Keratinocyte (primary cell): Measurements from ENCODE around the gene YIPF2. TPM values are rescaled to one million over a fixed set of nuclear protein-coding genes. Genes with fewer than 3 reads are reported as not detected.

ENCODE experiments used
- DNase-seq: peaks from one replicate; pipeline ENCODE4 v3.0.0-alpha.2; 2011; ENCODE audit warnings: low read depth, missing footprints, low spot score
- FAIRE-seq: peaks from 2 replicates; lab custom pipeline; 2011; peaks lifted over from hg19 to GRCh38; lab: Jason Lieb, UNC
- H2AFZ ChIP-seq: 2 replicates; pipeline ENCODE4 v1.6.0; 2012; ENCODE audit warnings: low read length, control low read depth, inconsistent platforms; ENCODE audit not compliant: control insufficient read depth
- H3K27ac ChIP-seq: 2 replicates; pipeline ENCODE4 v1.5.1; 2011; ENCODE audit warnings: low read length; ENCODE audit not compliant: control insufficient read depth, insufficient read depth
- H3K27me3 ChIP-seq: 3 replicates; pipeline ENCODE4 v1.6.0; 2011; ENCODE audit warnings: low read length; ENCODE audit not compliant: control insufficient read depth, insufficient read depth; ENCODE audit errors: extremely low read depth
- H3K36me3 ChIP-seq, 2 experiments: 2 replicates in 1 of 2; 3 replicates in 1 of 2; pipeline ENCODE4 v1.5.1; 2011; ENCODE audit warnings: low read length in 2 of 2, mild to moderate bottlenecking in 1 of 2; ENCODE audit not compliant: control insufficient read depth in 2 of 2, insufficient read depth in 2 of 2; ENCODE audit errors: extremely low read depth in 1 of 2
- H3K4me1 ChIP-seq: 3 replicates; pipeline ENCODE4 v1.5.1; 2011; ENCODE audit warnings: low read length; ENCODE audit not compliant: control insufficient read depth, insufficient read depth; ENCODE audit errors: extremely low read depth
- H3K4me2 ChIP-seq: 3 replicates; pipeline ENCODE4 v1.6.0; 2011; ENCODE audit warnings: low read depth, low read length; ENCODE audit not compliant: control insufficient read depth, insufficient read depth; ENCODE audit errors: extremely low read depth
- H3K4me3 ChIP-seq, 3 experiments: fragments of 200-600 bp in 1 of 3; sonication (generic) in 1 of 3; 2 replicates in 2 of 3; 3 replicates in 1 of 3; pipeline ENCODE4 v1.5.1; 2011 to 2016; ENCODE audit warnings: low read length in 3 of 3, mild to moderate bottlenecking in 3 of 3, control low read depth in 2 of 3, inconsistent platforms in 1 of 3, low read depth in 1 of 3, mixed read lengths in 1 of 3, mixed run types in 1 of 3, moderate library complexity in 1 of 3; ENCODE audit not compliant: control insufficient read depth in 2 of 3, insufficient read depth in 2 of 3; ENCODE audit errors: extremely low read depth in 1 of 3
- H3K79me2 ChIP-seq: 2 replicates; pipeline ENCODE4 v1.6.0; 2012; ENCODE audit warnings: low read length; ENCODE audit not compliant: control insufficient read depth, insufficient read depth
- H3K9ac ChIP-seq: 3 replicates; pipeline ENCODE4 v1.6.0; 2011; ENCODE audit warnings: low read length; ENCODE audit not compliant: control insufficient read depth, insufficient read depth; ENCODE audit errors: extremely low read depth
- H3K9me1 ChIP-seq: 3 replicates; pipeline ENCODE4 v1.6.0; 2011; ENCODE audit warnings: low read length; ENCODE audit not compliant: control insufficient read depth, insufficient read depth; ENCODE audit errors: extremely low read depth
- H3K9me3 ChIP-seq: 2 replicates; pipeline ENCODE4 v1.5.1; 2012; ENCODE audit warnings: low read depth, low read length; ENCODE audit not compliant: control insufficient read depth
- H4K20me1 ChIP-seq: 3 replicates; pipeline ENCODE4 v1.6.0; 2011; ENCODE audit warnings: low read length; ENCODE audit not compliant: control insufficient read depth, insufficient read depth; ENCODE audit errors: extremely low read depth
- CTCF ChIP-seq, 3 experiments: IDR thresholded peaks in 1 of 3; conservative IDR thresholded peaks in 1 of 3; optimal IDR thresholded peaks in 1 of 3; 2 replicates in 2 of 3; 3 replicates in 1 of 3; pipeline versions ENCODE3 to v1.5.1; 2011; ENCODE audit warnings: low read length in 3 of 3, mild to moderate bottlenecking in 3 of 3, moderate library complexity in 2 of 3, control low read depth in 1 of 3, inconsistent platforms in 1 of 3; ENCODE audit not compliant: insufficient read depth in 2 of 3; ENCODE audit errors: extremely low read depth in 1 of 3
- EZH2 ChIP-seq: IDR thresholded peaks from one replicate; pipeline ENCODE4 v1.6.1; 2012; ENCODE audit warnings: inconsistent platforms, mild to moderate bottlenecking, low read length, moderate library complexity
- dilution Hi-C: fragments of 300-500 bp; cut with MboI; formaldehyde crosslinking; loops from one replicate; pipeline ENCODE4 v1.7.0; 2020; ENCODE audit warnings: low sequenced_read_pairs; ENCODE audit not compliant: extremely low pct_ligation_motif_present
- polyA plus RNA-seq, 5 experiments: library from polyadenylated mRNA; depleted of rRNA in 3 of 5; stranded (reverse) in 3 of 5; stranded (forward) in 1 of 5; unstranded in 1 of 5; fragments of >200 nt; gene quantifications; 1 replicate in 1 of 5; 2 replicates in 3 of 5; 3 replicates in 1 of 5; pipeline versions ENCODE4 v1.2.1 to v1.2.3, GENCODE V29; 2011 to 2012; ENCODE audit warnings: missing spikeins in 2 of 5, low read depth in 1 of 5, low replicate concordance in 1 of 5

Gene YIPF2
- polyA plus RNA-seq, 1 donor (not counting 4 experiments of a cell fraction or from before 2014, with no cell fraction given), result 26.9 TPM

- H3K4me2 ChIP-seq, result no peak overlapping the region
- FAIRE-seq (no peak), DNase-seq (no peak)
- peaks cover 4% of the 10 kb centered on the region for H4K20me1 ChIP-seq
- H3K4me3 ChIP-seq, result no peak overlapping the region
- H3K27ac ChIP-seq, result no peak overlapping the region
- peaks cover 9 to 11% of the 10 kb centered on the region in 2 experiments for H3K36me3 ChIP-seq
- dilution Hi-C loops, result no loop called here
- no peaks in the 10 kb centered on the region for H3K27me3 ChIP-seq
- H3K79me2 ChIP-seq, result peaks cover 86% of the 10 kb centered on the region
- H3K4me1 ChIP-seq, result peaks cover 12% of the 10 kb centered on the region
- H2AFZ ChIP-seq, result no peak overlapping the region
- H3K9me3 ChIP-seq, result no peaks in the 10 kb centered on the region
- no peak for TF ChIP-seq EZH2
- TF ChIP-seq CTCF (optimal IDR thresholded peaks at IDR 0.05 in 1 of 3, IDR thresholded peaks at IDR 0.05 in 1 of 3, conservative IDR thresholded peaks at IDR 0.05 in 1 of 3; ENCODE audit: extremely low read depth in 1 of 3, insufficient read depth in 2 of 3, low read length in 3 of 3), result no peak
- H3K9me1 ChIP-seq, result no peaks in the 10 kb centered on the region
- H3K9ac ChIP-seq, result no peak overlapping the region
Observed at GRCh38 chr19:10876459-10877240, 51.8 kb downstream of the YIPF2 start.

GRCh38 chr19:10874024-10874423 is 54.4 kb downstream of the YIPF2 start:
- no peak for FAIRE-seq
- Histone ChIP-seq H3K4me1 (peaks cover 13% of the 10 kb centered on the region), H3K79me2 (peaks cover 61% of the 10 kb centered on the region), H3K27me3 (no peaks in the 10 kb centered on the region), H3K36me3 (peaks cover 0 to 2% of the 10 kb centered on the region in 2 experiments), H3K4me3 (no peak overlapping the region), H4K20me1 (peaks cover 4% of the 10 kb centered on the region), H2AFZ (no peak overlapping the region), H3K9me1 (no peaks in the 10 kb centered on the region), H3K9me3 (no peaks in the 10 kb centered on the region), H3K9ac (no peak overlapping the region), H3K27ac (no peak overlapping the region), H3K4me2 (peak overlapping the region; percentile 16)
- dilution Hi-C loops, result no loop called here
- no peak for TF ChIP-seq EZH2
- no peak for TF ChIP-seq CTCF (optimal IDR thresholded peaks at IDR 0.05 in 1 of 3, IDR thresholded peaks at IDR 0.05 in 1 of 3, conservative IDR thresholded peaks at IDR 0.05 in 1 of 3; ENCODE audit: extremely low read depth in 1 of 3, insufficient read depth in 2 of 3, low read length in 3 of 3)
- DNase-seq, result no peak
